ENCODE data around the gene NPAS2.

Gene NPAS2

GRCh38 chr2:100853909-100854810 lies 34.2 kb downstream of the NPAS2 start:
- Histone ChIP-seq H3K9me3 (ENCODE audit: insufficient read depth, low read depth, low read length) (no peaks in the 10 kb centered on the region), H2AFZ (ENCODE audit: low read length) (no peak overlapping the region), H3K4me3 (ENCODE audit: low read length, poor library complexity, severe bottlenecking) (no peak overlapping the region), H4K20me1 (ENCODE audit: insufficient read depth, low read length, poor library complexity, severe bottlenecking) (no peaks in the 10 kb centered on the region), H3K9me2 (replicated peaks; ENCODE audit: low read depth, low read length) (no peaks in the 10 kb centered on the region), H3K9ac (ENCODE audit: low read depth, low read length, poor library complexity, severe bottlenecking) (no peak overlapping the region), H3K27me3 (ENCODE audit: insufficient read depth, low read length, poor library complexity, severe bottlenecking) (no peaks in the 10 kb centered on the region), H3K36me3 (ENCODE audit: insufficient read depth, low read length) (no peaks in the 10 kb centered on the region), H3F3A (ENCODE audit: low read depth) (no peaks in the 10 kb centered on the region), H3K4me2 (ENCODE audit: low read depth, low read length, poor library complexity, severe bottlenecking) (no peak overlapping the region), H3K79me2 (ENCODE audit: insufficient read depth, low read length) (no peaks in the 10 kb centered on the region), H3K4me1 (ENCODE audit: insufficient read depth, low read length, poor library complexity, severe bottlenecking) (no peaks in the 10 kb centered on the region)
- TF ChIP-seq EZH2phosphoT487 (IDR thresholded peaks at IDR 0.05; ENCODE audit: borderline replicate concordance), result no peak

GRCh38 chr2:100855084-100855483 lies 35.1 kb downstream of the NPAS2 start:
- no peak overlapping the region for H3K4me2 ChIP-seq (ENCODE audit: low read depth, low read length, poor library complexity, severe bottlenecking)
- no peaks in the 10 kb centered on the region for H3K9me2 ChIP-seq (replicated peaks; ENCODE audit: low read depth, low read length)
- H4K20me1 ChIP-seq (ENCODE audit: insufficient read depth, low read length, poor library complexity, severe bottlenecking), result no peaks in the 10 kb centered on the region
- H2AFZ ChIP-seq (ENCODE audit: low read length), result no peak overlapping the region
- no peak for TF ChIP-seq CTCF (conservative IDR thresholded peaks at IDR 0.05; ENCODE audit: low read length)
- no peak for TF ChIP-seq EZH2phosphoT487 (IDR thresholded peaks at IDR 0.05; ENCODE audit: borderline replicate concordance)
- H3K4me1 ChIP-seq (ENCODE audit: insufficient read depth, low read length, poor library complexity, severe bottlenecking), result no peaks in the 10 kb centered on the region
- H3K36me3 ChIP-seq (ENCODE audit: insufficient read depth, low read length), result no peaks in the 10 kb centered on the region
- no peaks in the 10 kb centered on the region for H3F3A ChIP-seq (ENCODE audit: low read depth)
- H3K4me3 ChIP-seq (ENCODE audit: low read length, poor library complexity, severe bottlenecking), result no peak overlapping the region
- H3K9ac ChIP-seq (ENCODE audit: low read depth, low read length, poor library complexity, severe bottlenecking), result no peak overlapping the region
- H3K79me2 ChIP-seq (ENCODE audit: insufficient read depth, low read length), result no peaks in the 10 kb centered on the region
- no peaks in the 10 kb centered on the region for H3K27me3 ChIP-seq (ENCODE audit: insufficient read depth, low read length, poor library complexity, severe bottlenecking)
- no peaks in the 10 kb centered on the region for H3K9me3 ChIP-seq (ENCODE audit: insufficient read depth, low read depth, low read length)

GRCh38 chr2:100855606-100856005 lies 35.7 kb downstream of the NPAS2 start:
- Histone ChIP-seq H3K4me2 (ENCODE audit: low read depth, low read length, poor library complexity, severe bottlenecking) (no peak overlapping the region), H3K27me3 (ENCODE audit: insufficient read depth, low read length, poor library complexity, severe bottlenecking) (no peaks in the 10 kb centered on the region), H4K20me1 (ENCODE audit: insufficient read depth, low read length, poor library complexity, severe bottlenecking) (no peaks in the 10 kb centered on the region)

More at GRCh38 chr2:100855606-100856005, 35.7 kb downstream of the NPAS2 start:
- Histone ChIP-seq H2AFZ (ENCODE audit: low read length) (no peak overlapping the region), H3K9me3 (ENCODE audit: insufficient read depth, low read depth, low read length) (no peaks in the 10 kb centered on the region), H3K4me1 (ENCODE audit: insufficient read depth, low read length, poor library complexity, severe bottlenecking) (no peaks in the 10 kb centered on the region), H3K9ac (ENCODE audit: low read depth, low read length, poor library complexity, severe bottlenecking) (no peak overlapping the region), H3K4me3 (ENCODE audit: low read length, poor library complexity, severe bottlenecking) (no peak overlapping the region), H3K9me2 (replicated peaks; ENCODE audit: low read depth, low read length) (no peaks in the 10 kb centered on the region), H3K36me3 (ENCODE audit: insufficient read depth, low read length) (no peaks in the 10 kb centered on the region), H3F3A (ENCODE audit: low read depth) (no peaks in the 10 kb centered on the region), H3K79me2 (ENCODE audit: insufficient read depth, low read length) (no peaks in the 10 kb centered on the region)
- no peak for TF ChIP-seq CTCF (conservative IDR thresholded peaks at IDR 0.05; ENCODE audit: low read length)
- TF ChIP-seq EZH2phosphoT487 (IDR thresholded peaks at IDR 0.05; ENCODE audit: borderline replicate concordance), result no peak

All from Loucy (cell line).